Measurements from ENCODE around the gene MELK. TPM values are rescaled to one million over a fixed set of nuclear protein-coding genes. Genes with fewer than 3 reads are reported as not detected.

Gene MELK
- polyA plus RNA-seq, 4 donors, result 19.4 to 24.7 (median 21.7) TPM

DNA sequence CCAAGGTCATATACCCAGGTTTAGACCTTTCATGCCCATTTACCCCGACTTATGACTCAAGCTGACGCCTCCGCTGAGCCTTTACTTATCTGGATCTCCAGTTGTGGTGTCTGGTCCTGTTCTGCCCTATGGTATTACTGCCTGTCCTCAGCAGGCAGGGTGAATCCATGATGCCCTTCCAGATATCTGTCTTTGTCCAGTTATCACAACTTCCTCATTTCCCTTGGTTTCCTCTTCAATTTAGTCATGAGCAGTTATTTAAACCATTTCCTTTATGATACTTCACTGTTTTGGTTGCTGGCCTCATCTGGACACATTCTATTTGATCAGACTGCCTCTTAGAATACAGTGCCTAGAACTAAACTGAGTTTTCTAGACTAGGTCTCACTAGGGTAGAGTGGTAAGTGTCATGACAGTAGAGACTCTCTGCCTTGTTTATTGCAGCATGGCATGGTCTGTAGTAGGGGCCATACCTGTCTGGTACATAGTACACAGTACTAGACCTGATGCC, 93.3 kb downstream of the MELK start:
- no peak for DNase-seq (ENCODE audit: low read depth in 4 of 4, low spot score in 3 of 4)

DNA sequence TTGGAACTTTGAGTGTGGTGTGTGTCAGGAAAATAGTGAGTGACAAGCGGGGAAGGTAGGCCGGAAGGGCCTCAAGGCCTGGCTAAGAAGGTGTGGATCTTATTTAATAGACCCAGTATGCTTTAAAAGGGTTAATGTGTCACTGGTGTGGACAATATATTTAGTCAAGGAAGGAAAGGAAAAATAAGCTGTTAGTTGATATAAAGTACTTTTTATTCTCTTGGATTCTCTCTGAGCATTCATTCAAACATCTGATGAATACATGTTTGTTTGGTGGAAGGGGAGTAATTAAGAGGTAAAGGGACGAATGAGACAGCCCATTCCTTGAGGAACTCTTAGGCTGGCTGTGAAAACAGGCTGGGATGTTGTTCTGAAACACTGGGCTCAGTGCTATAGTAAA, 98.9 kb downstream of the MELK start:
- DNase-seq (ENCODE audit: low read depth in 4 of 4, low spot score in 3 of 4), result no peak

DNA sequence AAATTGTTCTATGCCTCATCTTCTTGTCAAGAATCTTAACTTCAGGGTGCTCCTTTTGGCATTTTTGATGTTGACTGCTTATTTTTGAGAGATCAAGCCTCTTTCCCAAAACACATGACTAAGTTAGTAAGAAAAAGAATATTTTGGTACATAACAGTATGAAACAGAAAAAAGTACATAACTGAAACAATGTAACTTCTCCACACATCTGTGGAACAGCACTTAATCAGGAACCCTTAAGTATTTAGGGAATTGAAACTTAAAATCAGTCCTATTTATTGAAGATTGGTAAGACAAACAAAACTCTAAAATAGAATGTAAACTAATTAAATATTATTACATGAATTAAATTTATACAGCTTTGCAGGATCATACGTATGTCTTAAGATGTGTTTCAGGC, 103.4 kb downstream of the MELK start:
- no peak for DNase-seq (ENCODE audit: low read depth in 4 of 4, low spot score in 3 of 4)

DNA sequence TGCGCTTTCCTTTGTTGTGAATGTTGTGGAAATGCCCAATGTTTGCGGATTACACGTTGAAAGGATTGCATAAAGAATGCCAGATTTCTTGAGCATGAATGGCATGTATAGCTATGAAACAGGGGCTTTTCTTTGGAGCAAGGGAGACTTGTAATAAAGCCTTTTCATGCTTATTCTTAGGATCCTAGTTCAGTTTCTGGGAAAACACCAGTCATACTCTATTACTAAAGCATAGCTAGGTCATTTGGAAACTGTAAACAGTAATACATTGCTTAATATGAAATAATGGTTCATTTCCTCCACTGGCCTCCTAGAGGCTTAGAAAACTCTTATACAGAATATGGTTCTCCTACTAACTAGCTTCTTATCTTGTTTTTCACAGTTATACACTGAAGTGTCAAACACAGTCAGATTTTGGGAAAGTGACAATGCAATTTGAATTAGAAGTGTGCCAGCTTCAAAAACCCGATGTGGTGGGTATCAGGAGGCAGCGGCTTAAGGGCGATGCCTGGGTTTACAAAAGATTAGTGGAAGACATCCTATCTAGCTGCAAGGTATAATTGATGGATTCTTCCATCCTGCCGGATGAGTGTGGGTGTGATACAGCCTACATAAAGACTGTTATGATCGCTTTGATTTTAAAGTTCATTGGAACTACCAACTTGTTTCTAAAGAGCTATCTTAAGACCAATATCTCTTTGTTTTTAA, 104.2 kb downstream of the MELK start:
- no peak for DNase-seq (ENCODE audit: low read depth in 4 of 4, low spot score in 3 of 4)

DNA sequence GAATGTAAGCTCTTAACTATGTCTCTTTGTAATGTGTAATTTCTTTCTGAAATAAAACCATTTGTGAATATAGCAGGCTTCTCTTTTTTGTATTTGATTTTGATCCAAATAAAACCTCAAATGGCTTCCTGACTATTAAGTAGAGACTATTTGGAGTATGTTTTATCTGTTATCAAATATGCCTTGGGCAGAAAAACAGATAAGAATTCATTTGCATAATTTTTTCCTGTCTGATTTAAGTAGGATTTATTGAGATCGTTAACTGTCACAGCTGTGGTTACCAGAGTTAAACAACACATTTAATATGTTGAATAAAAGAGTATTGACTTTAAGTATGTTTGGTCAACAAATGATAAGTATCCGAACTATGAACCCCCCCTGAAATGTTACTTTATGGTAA, 104.9 kb downstream of the MELK start:
- DNase-seq (ENCODE audit: low read depth in 4 of 4, low spot score in 3 of 4), result no peak

DNA sequence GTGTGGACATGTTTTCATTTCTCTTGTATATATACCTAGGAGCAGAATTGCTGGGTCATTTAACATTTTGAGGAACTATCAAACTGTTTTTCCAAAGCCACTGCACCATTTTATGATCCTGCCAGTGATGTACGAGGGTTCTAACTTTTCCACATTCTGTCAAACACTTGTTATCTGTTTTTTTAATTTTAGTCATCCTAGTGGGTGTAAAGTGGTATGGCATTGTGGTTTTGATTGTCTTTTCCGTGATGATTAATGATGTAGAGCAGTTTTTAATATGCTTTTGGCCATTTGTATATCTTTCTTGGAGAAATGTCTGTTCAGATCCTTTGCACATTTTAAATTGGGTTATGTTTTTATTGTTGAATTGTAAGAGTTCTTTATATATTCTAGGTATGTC, 107.0 kb downstream of the MELK start:
- no peak for DNase-seq (ENCODE audit: low read depth in 4 of 4, low spot score in 3 of 4)

DNA sequence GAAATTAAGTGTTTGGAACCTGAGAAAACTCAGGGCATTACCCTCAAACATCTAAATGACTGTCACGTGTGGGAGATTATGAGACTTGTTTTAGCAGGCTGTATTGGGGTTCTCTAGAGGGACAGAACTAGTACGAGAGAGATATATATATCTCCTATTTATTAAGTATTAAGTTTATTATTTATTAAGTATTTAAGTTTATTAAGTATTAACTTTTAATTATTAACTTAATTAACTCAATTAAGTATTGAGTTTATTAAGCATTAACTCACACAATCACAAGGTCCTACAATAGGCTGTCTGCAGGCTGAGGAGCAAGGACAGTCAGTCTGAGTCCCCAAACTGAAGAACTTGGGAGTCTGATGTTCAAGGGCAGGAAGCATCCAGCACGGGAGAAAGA, 113.8 kb downstream of the MELK start:
- no peak for DNase-seq (ENCODE audit: low read depth in 4 of 4, low spot score in 3 of 4)

DNA sequence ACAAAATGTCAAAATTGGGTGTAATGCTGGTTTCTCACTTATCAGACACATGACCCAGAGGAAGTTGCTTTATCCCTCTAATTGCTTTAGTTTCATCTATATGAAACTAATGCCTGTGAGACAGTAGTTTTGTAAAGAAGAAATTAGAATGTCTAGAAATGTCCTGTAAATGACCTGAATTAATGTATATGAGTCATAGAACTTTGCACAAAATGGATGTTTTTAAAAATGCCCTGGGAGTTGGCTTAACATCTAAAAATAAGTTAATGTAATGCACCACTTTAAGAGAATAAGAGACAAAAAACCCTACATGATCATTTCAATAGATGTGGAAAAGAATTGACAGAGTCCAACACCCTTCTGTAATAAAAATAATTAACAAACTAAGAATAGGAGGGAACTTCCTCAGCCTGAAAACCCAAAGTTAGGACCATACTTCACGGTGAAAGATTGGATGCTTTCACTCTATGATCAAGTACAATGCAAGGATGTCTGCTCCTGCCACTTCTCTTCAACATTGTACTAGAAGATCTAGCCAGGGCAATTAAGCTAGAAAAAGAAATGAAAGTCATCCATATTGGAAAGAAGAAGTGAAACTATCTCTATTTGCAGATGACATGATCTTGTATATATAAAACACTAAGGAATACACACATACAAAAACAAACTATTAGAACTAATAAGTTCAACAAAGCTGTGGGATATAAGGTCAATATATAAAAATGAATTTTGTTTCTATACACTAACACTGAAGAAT, 117.9 kb downstream of the MELK start:
- no peak for DNase-seq (ENCODE audit: low read depth in 4 of 4, low spot score in 3 of 4)

DNA sequence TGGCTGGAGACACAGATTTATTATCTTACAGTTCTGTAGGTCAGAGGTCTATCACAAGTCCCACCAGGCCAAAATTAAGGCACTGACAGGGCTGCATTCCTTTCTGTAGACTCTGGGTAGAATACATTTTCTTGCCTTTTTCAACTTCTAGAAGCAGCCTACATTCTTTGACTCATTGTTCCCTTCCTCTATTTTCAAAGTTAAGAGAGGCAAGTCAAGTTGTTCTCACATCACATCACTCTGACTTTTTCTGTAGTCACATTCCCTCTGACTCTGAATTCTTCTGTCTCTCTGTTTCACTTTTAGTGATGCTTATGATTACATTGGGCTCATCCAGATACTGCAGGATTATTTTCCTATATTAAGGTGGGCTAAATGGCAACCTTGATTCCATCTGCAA, 119.0 kb downstream of the MELK start:
- no peak for DNase-seq (ENCODE audit: low read depth in 4 of 4, low spot score in 3 of 4)

DNA sequence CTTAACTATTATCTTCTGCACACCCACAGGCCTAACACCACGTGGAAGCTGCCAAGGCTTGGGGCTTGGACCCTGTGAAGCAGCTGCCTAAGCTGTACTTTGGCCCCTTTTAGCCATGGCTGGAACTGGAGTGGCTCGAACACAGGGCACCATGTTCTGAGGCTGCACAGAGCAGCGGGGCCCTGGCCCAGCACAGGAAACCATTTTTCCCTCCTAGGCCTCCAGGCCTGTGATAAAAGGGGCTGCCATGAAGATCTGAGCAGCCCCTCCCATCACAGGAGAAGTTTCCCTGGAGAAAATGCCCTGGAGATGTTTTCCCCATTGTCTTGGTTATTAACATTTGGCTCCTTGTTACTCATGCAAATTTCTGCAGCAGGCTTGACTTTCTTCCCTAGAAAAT, 126.3 kb downstream of the MELK start:
- no peak for DNase-seq (ENCODE audit: low read depth in 4 of 4, low spot score in 3 of 4)

DNA sequence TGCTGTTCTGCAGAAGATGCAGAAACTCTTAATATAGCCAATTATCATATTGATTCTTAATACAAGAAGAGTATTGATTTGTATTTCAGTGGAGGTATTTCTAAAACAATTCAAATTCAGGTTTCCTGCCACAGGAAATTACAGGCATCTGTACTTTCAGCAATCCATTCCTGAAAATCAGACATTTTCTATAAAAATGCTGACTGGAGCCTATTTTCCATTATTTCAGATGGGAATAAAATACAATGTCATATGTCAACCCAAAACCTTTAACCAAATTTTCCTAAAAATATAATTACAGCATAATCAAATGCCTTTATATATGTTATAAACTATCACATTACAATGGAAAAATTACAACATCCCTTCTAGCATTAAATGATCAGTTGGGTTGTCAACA, 131.5 kb downstream of the MELK start:
- DNase-seq (ENCODE audit: low read depth in 4 of 4, low spot score in 3 of 4), result no peak

DNA sequence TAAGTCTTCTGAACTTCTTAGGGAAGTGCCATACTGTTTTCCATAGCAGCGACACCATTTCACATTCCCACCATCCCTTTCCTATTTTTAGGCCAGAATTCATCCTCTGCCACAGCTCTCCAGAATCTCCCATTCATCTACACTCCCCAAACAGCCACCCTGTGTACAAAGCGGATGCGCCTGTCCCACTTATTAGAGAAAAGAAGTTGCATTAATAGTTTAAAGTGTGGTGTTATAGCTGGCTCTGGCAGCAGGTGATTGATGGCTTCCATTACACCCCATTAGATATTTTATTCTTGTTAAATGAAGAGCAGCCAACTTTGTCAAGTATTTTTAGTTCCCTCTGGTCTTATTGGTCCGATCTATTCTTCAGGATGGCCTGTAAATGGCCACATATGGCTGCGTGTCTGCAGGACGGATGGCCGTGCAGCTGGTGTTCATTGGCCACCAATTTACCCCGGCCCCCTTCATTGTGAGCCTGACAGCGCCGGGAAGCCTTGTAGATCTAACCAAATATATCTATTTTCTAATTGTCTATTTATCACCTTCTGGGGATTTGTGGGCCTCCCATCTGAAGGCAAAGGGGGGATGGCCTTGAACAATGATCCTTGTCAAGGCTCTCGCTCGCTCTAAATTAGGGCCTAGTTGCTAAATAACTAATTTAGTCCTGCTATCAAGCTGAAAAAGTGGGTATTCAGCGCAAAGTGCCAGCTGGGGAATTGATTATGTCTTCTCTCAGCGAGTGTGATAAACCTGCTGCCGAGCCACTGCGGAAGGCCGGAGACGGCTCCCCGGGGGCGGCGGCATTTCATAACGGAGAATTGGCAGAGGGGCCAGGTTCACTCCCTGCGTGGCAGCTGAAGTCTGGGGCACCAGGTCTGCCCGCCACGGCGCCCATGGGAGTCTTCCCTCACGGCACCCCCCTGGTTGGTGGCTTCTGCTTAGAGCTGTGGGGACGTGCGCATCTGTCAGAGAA, 141.1 kb downstream of the MELK start:
- DNase-seq (ENCODE audit: low read depth in 4 of 4, low spot score in 3 of 4), result no peak

DNA sequence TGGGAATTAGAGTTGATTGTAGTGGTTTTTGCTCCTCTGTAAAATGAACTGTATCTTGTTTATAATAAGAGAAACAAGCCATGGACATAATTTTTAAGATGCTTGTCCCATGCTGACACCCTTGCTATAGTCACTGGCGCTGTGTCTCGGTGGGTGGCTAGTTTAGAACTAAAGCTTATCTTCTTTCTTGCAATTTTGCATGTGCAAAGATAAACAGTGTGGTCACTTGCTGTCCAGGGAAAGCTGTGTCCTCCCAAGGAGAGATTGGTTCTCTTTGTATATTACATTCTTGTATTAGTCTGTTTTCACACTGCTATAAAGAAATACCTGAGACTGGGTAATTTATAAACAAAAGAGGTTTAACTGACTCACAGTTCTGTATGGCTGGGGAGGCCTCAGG, 143.8 kb downstream of the MELK start:
- no peak for DNase-seq (ENCODE audit: low read depth in 4 of 4, low spot score in 3 of 4)

DNA sequence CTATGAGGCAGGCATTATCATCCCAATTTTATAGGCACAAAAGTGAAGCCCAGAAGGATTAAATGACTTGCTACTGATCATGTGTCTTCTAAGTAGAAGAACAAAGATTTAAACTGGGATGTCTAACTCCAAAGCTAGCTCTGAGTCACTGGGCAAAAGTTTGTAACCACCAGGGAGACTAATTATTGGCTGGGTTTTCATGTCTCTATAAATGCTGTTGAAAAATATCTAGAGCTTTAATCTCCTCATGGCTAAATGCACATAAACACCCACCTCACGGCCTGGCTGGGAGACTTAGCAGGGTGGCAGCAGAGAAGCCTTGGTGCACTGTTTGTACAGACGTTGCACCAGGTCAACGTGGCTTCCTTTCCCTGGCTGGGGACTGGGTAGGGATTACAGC, 144.6 kb downstream of the MELK start:
- DNase-seq (ENCODE audit: low read depth in 4 of 4, low spot score in 3 of 4), result no peak

DNA sequence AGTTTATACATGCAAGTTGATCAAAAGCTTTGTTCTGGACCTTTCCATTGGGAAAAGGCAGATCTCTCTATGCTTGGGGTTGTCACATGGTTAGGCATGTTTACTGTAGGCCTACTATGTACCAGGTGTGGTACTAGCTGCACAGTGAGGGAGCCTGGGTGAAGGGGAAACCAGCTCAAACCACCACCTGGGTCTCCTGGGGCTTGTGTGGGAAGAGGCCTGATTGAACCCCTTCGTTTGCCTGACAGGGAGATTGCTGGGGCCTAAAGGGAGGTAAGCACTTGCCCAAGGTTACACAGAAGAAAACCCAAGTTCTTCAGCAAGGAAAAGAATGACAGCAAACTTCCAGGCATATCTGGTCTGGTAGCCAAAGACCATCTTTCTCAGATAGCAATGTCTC, 145.9 kb downstream of the MELK start:
- DNase-seq (ENCODE audit: low read depth in 4 of 4, low spot score in 3 of 4), result no peak

DNA sequence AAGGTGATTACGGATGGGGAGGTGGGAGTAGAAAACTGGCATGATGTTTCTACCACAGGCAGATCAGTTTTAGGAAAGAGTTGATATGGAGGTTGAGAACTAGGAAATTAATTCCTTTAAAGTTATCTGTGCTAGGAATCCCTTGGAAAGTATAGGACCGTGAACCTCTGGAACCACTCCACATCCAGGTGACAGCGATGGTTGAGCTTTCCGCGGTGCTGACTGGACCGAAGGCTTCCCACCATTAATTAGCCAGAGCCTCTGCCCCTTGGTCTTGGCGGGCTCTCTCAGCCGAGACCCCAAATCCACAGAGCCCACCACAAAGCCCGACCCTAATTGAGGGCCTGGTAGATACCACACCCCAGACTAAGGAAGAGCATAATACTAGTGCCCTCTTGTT, 147.3 kb downstream of the MELK start:
- DNase-seq (ENCODE audit: low read depth in 4 of 4, low spot score in 3 of 4), result no peak

DNA sequence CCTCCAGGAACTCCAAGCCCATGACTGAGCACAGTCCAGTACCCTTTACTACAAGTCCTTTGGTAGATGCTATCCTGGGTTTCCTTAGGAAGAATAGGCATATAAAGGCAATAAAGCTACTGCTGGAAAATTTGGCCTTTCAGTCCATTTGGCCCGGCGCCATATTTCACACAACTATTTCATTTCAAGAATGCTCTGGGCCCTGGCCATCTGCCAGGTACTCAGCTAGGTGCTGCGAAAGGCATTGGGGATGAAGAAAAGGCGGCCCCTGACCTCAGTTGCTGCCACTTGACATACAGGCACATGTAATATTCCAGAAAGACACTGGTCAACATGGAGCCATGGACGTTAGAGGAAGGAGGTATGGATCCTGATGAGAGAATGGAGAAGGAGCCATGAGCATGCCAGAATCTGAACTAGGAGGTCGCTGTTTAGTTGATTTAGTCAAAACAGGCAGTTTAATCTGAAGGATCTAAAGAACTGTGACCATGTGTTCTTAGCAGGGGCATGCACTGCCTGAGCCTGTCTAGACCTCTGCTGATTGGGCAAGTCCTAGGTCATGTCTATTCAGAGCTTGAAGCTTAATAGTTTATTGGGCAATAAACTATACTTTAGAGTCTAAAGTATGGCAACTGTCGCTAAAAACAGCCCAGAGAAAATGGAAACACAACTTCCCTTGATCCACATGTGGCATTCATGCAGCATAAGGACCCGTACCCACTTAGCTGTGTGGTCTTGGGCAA, 149.3 kb downstream of the MELK start:
- no peak for DNase-seq (ENCODE audit: low read depth in 4 of 4, low spot score in 3 of 4)

DNA sequence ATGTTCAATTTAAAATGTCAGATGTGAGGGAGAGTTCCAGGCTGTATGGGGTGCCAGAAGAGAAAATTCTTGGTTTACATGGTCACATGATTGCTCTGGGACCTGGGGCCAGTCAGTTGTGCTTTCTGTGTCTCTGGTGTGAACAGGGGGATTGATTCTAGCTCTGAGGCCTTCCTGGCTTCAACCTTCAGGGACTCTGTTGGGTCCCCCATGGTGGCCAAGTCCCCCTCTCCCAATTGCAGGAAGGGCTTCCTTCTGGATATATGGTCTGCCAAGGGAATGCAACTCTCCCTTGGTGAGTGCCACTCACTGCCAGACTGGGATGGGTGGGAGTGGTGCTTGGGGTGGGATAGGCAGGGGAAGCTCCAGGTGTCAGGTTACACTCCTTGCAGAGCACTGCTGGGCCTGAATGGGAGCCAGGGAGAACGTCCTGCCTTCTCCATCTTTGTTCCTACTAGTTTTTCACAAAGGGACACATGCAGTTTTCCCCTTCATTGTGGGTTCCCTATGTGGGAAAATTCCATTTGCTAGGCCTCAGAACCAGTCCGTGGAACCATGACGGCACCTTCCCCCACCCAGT, 153.2 kb downstream of the MELK start:
- DNase-seq (ENCODE audit: low read depth in 4 of 4, low spot score in 3 of 4), result no peak

Data from left renal pelvis (tissue), 4 donors.